ENCODE results near the gene SCUBE3.

The SCUBE3 gene

DNA sequence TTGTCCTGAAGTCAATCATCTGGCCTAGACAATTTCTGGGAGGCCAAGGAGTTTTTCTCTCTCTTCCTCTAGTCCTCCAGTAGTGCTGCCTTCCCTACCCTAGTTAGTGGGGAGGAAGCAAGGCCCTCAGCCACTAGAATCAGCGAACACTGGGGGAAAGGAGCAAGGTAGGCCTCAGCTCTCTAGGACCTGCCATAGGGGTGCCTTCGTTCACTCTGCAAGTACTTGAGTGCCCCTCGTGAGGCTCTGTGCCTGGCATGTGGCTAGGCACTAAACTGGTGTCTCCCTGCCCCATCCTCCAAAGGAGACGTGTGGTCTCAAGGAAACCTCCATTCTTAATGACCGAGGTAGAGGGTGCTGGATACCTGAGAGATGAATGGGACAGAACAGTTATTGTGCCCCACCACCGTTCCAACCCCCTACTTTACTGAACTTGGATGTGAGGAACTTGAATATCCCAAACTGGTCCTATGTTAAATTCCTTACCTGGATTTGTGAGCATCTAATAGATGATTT is 84.9 kb downstream of the SCUBE3 start:
- TF ChIP-seq TEAD4 (IDR thresholded peaks at IDR 0.05) (no peak), EGR1 (IDR thresholded peaks at IDR 0.05) (no peak), NFIC (IDR thresholded peaks at IDR 0.05) (no peak), YY1 (IDR thresholded peaks at IDR 0.05; ENCODE audit: low read depth) (no peak)
- TF ChIP-seq, protein P1, sequence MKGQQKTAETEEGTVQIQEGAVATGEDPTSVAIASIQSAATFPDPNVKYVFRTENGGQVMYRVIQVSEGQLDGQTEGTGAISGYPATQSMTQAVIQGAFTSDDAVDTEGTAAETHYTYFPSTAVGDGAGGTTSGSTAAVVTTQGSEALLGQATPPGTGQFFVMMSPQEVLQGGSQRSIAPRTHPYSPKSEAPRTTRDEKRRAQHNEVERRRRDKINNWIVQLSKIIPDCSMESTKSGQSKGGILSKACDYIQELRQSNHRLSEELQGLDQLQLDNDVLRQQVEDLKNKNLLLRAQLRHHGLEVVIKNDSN (IDR thresholded peaks at IDR 0.05), result no peak
- TF ChIP-seq, protein P2, sequence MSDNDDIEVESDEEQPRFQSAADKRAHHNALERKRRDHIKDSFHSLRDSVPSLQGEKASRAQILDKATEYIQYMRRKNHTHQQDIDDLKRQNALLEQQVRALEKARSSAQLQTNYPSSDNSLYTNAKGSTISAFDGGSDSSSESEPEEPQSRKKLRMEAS (IDR thresholded peaks at IDR 0.05), result no peak

DNA sequence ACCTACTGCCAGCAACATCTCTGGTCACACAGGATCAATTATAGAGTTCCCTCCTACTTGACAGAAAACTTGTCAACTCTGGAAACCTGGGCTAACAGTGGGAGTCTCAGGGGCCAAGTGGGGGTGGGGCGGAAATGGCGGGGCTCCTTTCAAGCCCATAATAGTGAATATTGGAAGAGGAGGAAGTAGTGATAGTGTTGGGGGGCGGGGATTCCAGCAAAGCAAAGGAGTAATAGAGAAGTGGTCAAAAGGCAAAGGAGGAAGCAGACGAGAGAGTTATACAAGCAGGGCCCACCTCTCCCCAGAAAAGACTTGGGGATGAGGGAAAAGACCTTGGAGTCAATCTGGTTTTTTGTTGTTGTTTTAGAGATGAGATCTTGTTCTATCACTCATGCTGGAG is 85.9 kb downstream of the SCUBE3 start:
- TF ChIP-seq TEAD4 (IDR thresholded peaks at IDR 0.05), result no peak
- no peak for TF ChIP-seq FOXM1 (IDR thresholded peaks at IDR 0.05; ENCODE audit: borderline replicate concordance, low read depth)
- no peak for TF ChIP-seq CREB1 (IDR thresholded peaks at IDR 0.05; ENCODE audit: low read depth)
- TF ChIP-seq ZBTB7A (IDR thresholded peaks at IDR 0.05; ENCODE audit: low read depth), result no peak
- no peak for TF ChIP-seq TCF12 (IDR thresholded peaks at IDR 0.05; ENCODE audit: low read depth)
- no peak for TF ChIP-seq EGR1 (IDR thresholded peaks at IDR 0.05)

DNA sequence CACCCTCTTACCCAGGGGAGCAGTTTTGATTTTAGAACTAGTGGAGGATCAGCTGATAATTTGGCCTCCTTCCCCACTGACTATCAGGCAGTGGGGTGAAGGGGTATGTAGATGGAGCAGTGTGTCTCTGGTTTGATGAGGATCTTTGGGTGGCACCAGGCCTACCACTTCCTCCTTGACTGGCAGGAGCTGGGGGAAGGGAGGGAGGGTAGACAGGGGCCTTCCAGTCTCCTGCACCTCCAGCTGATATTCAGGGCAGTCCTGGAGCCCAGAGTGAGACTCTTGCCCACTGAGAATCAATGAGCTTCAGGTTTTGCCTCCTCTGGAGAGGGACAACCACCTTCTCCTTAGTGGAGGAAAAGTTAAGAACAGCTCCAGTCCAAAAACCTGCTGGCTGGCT is 87.1 kb downstream of the SCUBE3 start:
- no peak for TF ChIP-seq CREB1 (IDR thresholded peaks at IDR 0.05; ENCODE audit: low read depth)
- no peak for TF ChIP-seq TCF12 (IDR thresholded peaks at IDR 0.05; ENCODE audit: low read depth)
- TF ChIP-seq, protein P3, sequence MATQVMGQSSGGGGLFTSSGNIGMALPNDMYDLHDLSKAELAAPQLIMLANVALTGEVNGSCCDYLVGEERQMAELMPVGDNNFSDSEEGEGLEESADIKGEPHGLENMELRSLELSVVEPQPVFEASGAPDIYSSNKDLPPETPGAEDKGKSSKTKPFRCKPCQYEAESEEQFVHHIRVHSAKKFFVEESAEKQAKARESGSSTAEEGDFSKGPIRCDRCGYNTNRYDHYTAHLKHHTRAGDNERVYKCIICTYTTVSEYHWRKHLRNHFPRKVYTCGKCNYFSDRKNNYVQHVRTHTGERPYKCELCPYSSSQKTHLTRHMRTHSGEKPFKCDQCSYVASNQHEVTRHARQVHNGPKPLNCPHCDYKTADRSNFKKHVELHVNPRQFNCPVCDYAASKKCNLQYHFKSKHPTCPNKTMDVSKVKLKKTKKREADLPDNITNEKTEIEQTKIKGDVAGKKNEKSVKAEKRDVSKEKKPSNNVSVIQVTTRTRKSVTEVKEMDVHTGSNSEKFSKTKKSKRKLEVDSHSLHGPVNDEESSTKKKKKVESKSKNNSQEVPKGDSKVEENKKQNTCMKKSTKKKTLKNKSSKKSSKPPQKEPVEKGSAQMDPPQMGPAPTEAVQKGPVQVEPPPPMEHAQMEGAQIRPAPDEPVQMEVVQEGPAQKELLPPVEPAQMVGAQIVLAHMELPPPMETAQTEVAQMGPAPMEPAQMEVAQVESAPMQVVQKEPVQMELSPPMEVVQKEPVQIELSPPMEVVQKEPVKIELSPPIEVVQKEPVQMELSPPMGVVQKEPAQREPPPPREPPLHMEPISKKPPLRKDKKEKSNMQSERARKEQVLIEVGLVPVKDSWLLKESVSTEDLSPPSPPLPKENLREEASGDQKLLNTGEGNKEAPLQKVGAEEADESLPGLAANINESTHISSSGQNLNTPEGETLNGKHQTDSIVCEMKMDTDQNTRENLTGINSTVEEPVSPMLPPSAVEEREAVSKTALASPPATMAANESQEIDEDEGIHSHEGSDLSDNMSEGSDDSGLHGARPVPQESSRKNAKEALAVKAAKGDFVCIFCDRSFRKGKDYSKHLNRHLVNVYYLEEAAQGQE (IDR thresholded peaks at IDR 0.05; ENCODE audit: low read depth), result no peak
- TF ChIP-seq FOXM1 (IDR thresholded peaks at IDR 0.05; ENCODE audit: borderline replicate concordance, low read depth), result no peak
